Breast epithelium (tissue), 4 donors: Measurements from ENCODE around the gene TECR. TPM values are rescaled to one million over a fixed set of nuclear protein-coding genes. Genes with fewer than 3 reads are reported as not detected.
A peak's percentile ranks its signal among the peaks of the same experiment; 100 is the strongest.

Source experiments
- DNase-seq, 2 donors: peaks; one replicate each; pipeline ENCODE4 v3.0.0-alpha.2; 2019; ENCODE audit warnings: low spot score in 2 of 2
- H3K27ac ChIP-seq, 2 donors: fragments of 200-600 bp; sonication (generic) in 1 of 2; one replicate each; pipeline ENCODE4 v1.5.1; 2016 to 2019; ENCODE audit warnings: mild to moderate bottlenecking in 1 of 2
- H3K27me3 ChIP-seq, 2 donors: fragments of 200-600 bp; sonication (generic) in 1 of 2; one replicate each; pipeline versions ENCODE4 v1.5.1 to v1.6.0; 2017 to 2019; ENCODE audit warnings: control low read depth in 1 of 2, mild to moderate bottlenecking in 1 of 2
- H3K36me3 ChIP-seq: fragments of 200-600 bp; one replicate; pipeline ENCODE4 v1.5.1; 2019
- H3K4me1 ChIP-seq, 2 donors: fragments of 200-600 bp; sonication (generic); one replicate each; pipeline ENCODE4 v1.5.1; 2016 to 2019; ENCODE audit warnings: control low read depth in 1 of 2
- H3K4me3 ChIP-seq, 3 donors: fragments of 200-600 bp; sonication (generic); 1 replicate in 2 of 3; 2 replicates in 1 of 3; pipeline ENCODE4 v1.5.1; 2016 to 2019; ENCODE audit warnings: mild to moderate bottlenecking in 3 of 3, moderate library complexity in 2 of 3
- H3K9me3 ChIP-seq, 2 donors: fragments of 200-600 bp; sonication (generic) in 1 of 2; one replicate each; pipeline ENCODE4 v1.5.1; 2016 to 2019; ENCODE audit warnings: control low read depth in 1 of 2
- POLR2A ChIP-seq: fragments of 450-650 bp; IDR thresholded peaks from one replicate; pipeline ENCODE4 v1.6.1; 2016; ENCODE audit warnings: antibody characterized with exemption, mild to moderate bottlenecking, moderate library complexity
- POLR2AphosphoS5 ChIP-seq, 3 donors: sonication (generic); formaldehyde crosslinking; IDR thresholded peaks; one replicate each; pipeline ENCODE4 v1.6.1; 2017; ENCODE audit warnings: antibody characterized with exemption in 3 of 3
- intact Hi-C: fragments of 100-400 bp; cut with DNase I; formaldehyde crosslinking; loops from one replicate; pipeline ENCODE4 v1.15.1; 2023; ENCODE audit warnings: low total_unique reads
- total RNA-seq, 3 donors: library from RNA; depleted of rRNA; stranded (reverse); fragments of >200 nt; gene quantifications; one replicate each; pipeline ENCODE4 v1.1.0, GENCODE V29; 2016
- TF ChIP-seq, protein P1 (sequence below), 3 donors: fragments of 450-650 bp; IDR thresholded peaks; one replicate each; pipeline ENCODE4 v1.5.1; 2016 to 2017; ENCODE audit warnings: antibody characterized with exemption in 3 of 3, mild to moderate bottlenecking in 3 of 3, moderate library complexity in 3 of 3

The TECR gene
- total RNA-seq, 3 donors from 2014 or later = 36.1 to 66.9 (median 43.4) TPM

- Histone ChIP-seq H3K4me1 (peaks cover 21 to 31% of the 10 kb centered on the region in 2 donors), H3K27me3 (no peaks in the 10 kb centered on the region), H3K4me3 (peak overlapping the region in 2 of 3 donors; percentile 18 to 44), H3K9me3 (no peaks in the 10 kb centered on the region), H3K36me3 (no peaks in the 10 kb centered on the region), H3K27ac (peak overlapping the region; percentile 4 to 53)
- DNase-seq = peak in 1 of 2 donors; percentile 67
- intact Hi-C loops = no loop called here
- TF ChIP-seq POLR2AphosphoS5 (IDR thresholded peaks at IDR 0.05) (no peak), POLR2A (no peak)
- TF ChIP-seq, protein P1, sequence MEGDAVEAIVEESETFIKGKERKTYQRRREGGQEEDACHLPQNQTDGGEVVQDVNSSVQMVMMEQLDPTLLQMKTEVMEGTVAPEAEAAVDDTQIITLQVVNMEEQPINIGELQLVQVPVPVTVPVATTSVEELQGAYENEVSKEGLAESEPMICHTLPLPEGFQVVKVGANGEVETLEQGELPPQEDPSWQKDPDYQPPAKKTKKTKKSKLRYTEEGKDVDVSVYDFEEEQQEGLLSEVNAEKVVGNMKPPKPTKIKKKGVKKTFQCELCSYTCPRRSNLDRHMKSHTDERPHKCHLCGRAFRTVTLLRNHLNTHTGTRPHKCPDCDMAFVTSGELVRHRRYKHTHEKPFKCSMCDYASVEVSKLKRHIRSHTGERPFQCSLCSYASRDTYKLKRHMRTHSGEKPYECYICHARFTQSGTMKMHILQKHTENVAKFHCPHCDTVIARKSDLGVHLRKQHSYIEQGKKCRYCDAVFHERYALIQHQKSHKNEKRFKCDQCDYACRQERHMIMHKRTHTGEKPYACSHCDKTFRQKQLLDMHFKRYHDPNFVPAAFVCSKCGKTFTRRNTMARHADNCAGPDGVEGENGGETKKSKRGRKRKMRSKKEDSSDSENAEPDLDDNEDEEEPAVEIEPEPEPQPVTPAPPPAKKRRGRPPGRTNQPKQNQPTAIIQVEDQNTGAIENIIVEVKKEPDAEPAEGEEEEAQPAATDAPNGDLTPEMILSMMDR (IDR thresholded peaks at IDR 0.05) = no peak
These were observed 26.7 kb downstream of the TECR start for GRCh38 chr19:14555918-14556661.

DNA sequence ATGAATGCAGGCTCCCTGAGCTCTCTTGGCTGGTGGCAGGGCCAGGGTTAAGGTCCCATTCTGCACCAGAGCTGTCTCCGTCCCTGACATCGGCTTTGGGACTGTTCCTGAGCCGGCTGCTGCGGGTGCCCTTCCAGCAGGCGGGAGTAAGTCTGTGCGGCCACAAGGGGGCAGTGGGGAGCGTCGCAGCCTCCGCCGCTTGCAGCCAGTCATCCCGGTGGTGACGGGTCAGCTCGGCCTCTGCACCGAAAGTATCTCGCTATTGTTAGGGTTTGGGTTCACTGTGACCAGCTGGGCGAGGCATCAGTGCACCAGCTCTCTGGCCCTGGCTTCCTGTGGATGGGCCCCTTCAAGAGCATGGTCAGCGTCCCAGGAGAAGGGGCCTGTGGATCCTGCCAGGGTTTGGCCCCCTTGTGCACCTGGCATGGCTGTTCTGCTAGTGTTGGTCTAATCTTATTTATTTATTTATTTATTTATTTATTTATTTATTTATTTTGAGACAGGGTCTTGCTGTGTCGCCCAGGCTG, 27.3 kb downstream of the TECR start:
- H3K27me3 ChIP-seq = no peaks in the 10 kb centered on the region
- TF ChIP-seq POLR2A (no peak), POLR2AphosphoS5 (IDR thresholded peaks at IDR 0.05) (peak in 1 of 3 donors; percentile 18)
- TF ChIP-seq, protein P1 (IDR thresholded peaks at IDR 0.05) = peak; percentile 84 to 90 (median 89)
- peak; percentile 59 to 79 for DNase-seq
- H3K4me3 ChIP-seq = peak overlapping the region in 2 of 3 donors; percentile 18 to 44
- no peaks in the 10 kb centered on the region for H3K9me3 ChIP-seq
- intact Hi-C loops = no loop called here
- H3K4me1 ChIP-seq = peaks cover 23 to 33% of the 10 kb centered on the region in 2 donors
- H3K36me3 ChIP-seq = no peaks in the 10 kb centered on the region
- H3K27ac ChIP-seq = peak overlapping the region in 1 of 2 donors; percentile 53

DNA sequence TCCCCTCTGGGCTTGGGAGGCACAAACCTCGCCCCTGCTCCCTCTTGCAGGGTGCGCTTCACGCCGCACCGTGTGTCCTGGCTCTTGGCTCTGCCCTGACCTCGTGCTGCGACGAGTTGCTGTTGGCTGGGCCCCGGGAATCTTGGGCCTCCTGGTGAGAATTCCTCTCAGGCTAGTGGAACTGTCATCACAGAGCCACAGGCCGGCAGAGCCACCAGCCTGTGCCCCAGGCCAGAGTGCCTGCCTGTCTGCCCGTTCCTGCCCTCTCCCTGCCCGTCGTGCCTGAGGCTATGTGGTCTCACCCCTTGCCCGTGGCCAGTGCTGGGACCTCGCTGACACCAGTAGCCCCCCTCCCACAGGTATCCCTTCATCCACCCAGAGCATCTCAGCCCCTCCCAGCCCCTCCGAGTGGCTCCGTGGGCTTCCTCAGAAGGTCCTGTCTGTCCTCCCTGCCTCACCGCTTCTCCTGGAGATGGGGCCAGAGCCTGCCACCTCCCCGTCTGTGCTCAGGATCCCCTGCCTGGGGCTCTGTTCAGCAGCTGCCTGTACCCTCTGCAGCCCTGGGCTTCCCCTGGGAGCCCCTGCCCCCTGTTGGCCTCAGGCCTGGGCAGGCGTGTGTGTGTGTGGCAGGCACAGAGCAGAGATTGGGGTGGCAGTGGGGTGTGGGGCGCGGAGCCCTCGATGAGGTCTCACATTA, 29.1 kb downstream of the TECR start:
- no peaks in the 10 kb centered on the region for H3K9me3 ChIP-seq
- peaks cover 30 to 37% of the 10 kb centered on the region in 2 donors for H3K4me1 ChIP-seq
- TF ChIP-seq POLR2A (no peak), POLR2AphosphoS5 (IDR thresholded peaks at IDR 0.05) (no peak)
- TF ChIP-seq, protein P1 (IDR thresholded peaks at IDR 0.05) = no peak
- no peak for DNase-seq
- H3K27ac ChIP-seq = peak overlapping the region; percentile 66 to 80
- intact Hi-C loops = no loop called here
- H3K27me3 ChIP-seq = no peaks in the 10 kb centered on the region
- H3K4me3 ChIP-seq = no peak overlapping the region
- H3K36me3 ChIP-seq = no peaks in the 10 kb centered on the region

- peak overlapping the region; percentile 82 to 92 for H3K27ac ChIP-seq
- TF ChIP-seq POLR2AphosphoS5 (IDR thresholded peaks at IDR 0.05) (no peak), POLR2A (no peak)
- TF ChIP-seq, protein P1 (IDR thresholded peaks at IDR 0.05) = no peak
- peaks cover 22 to 30% of the 10 kb centered on the region in 2 donors for H3K4me1 ChIP-seq
- H3K9me3 ChIP-seq = no peaks in the 10 kb centered on the region
- DNase-seq = no peak
- H3K4me3 ChIP-seq = no peak overlapping the region
- intact Hi-C loops = loop anchor here (10.0 kb wide), 1 partner anchor 125 kb away; no protein-coding TSS in a partner anchor
- H3K27me3 ChIP-seq = no peaks in the 10 kb centered on the region
- H3K36me3 ChIP-seq = no peaks in the 10 kb centered on the region
These were observed 30.8 kb downstream of the TECR start for GRCh38 chr19:14559916-14560775.
